Brain microvascular endothelial cell (primary cell): ENCODE results near the gene FOXN1.

ENCODE experiments used
- DNase-seq: peaks from one replicate; pipeline ENCODE4 v3.0.0-alpha.2; 2020
- H3K27ac ChIP-seq: fragments of 250-450 bp; sonication (Bioruptor Pico); 2 replicates; pipeline ENCODE4 v1.5.1; 2020; ENCODE audit warnings: mild to moderate bottlenecking, moderate library complexity
- H3K27me3 ChIP-seq: fragments of 250-450 bp; sonication (Bioruptor Pico); replicated peaks from 2 replicates; pipeline ENCODE4 v1.5.1; 2020; ENCODE audit warnings: mild to moderate bottlenecking
- H3K36me3 ChIP-seq: fragments of 250-450 bp; sonication (Bioruptor Pico); replicated peaks from 2 replicates; pipeline ENCODE4 v1.5.1; 2020; ENCODE audit warnings: mild to moderate bottlenecking
- H3K4me3 ChIP-seq: 2 replicates; pipeline ENCODE4 v1.5.1; 2011; ENCODE audit warnings: low read depth, mild to moderate bottlenecking, control low read depth, low read length, moderate library complexity
- in situ Hi-C: cut with HindIII; loops from 2 replicates; pipeline ENCODE4 v1.10.0; 2017; ENCODE audit warnings: low sequenced_read_pairs, low pct_ligation_motif_present
- TF ChIP-seq, protein P1 (sequence below): IDR thresholded peaks from 2 replicates; pipeline ENCODE4 v1.5.1; 2011; ENCODE audit warnings: low read depth, mild to moderate bottlenecking, moderate library complexity, low read length, control low read depth, inconsistent platforms; ENCODE audit errors: missing control alignments

FOXN1 gene

DNA sequence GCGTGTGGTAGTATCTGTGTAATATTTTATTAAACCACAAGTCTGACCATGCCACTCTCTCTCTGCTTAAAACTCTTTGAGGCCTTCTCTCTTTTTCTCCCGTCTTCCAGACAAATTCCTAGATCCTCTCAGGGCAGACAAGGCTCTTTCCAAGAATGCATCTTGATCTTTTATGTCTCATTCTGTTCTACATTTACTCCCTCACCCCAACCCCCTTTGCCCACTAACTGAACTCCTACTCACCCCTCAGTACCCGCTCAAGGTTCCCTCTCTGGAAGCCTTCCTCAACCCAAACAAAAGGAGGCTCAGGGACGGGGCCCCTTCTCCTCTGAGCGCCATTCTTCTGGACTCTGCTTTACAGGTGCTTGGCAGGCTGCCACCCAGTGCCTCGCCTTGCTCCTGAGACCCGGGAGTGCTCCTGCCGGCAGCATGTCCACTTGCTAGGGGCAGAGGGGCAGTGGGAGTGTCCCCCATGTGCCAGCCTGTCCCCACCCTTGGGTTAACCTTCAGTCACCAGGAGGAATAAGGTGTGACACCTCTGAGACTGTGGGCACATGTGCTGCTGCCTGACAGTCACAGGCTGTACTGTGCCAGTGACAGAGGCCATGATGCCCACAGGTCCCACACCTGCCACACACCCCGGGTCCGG is 23.5 kb upstream of the FOXN1 start:
- no peak overlapping the region for H3K4me3 ChIP-seq
- H3K27me3 ChIP-seq: peaks cover 9% of the 10 kb centered on the region
- TF ChIP-seq, protein P1, sequence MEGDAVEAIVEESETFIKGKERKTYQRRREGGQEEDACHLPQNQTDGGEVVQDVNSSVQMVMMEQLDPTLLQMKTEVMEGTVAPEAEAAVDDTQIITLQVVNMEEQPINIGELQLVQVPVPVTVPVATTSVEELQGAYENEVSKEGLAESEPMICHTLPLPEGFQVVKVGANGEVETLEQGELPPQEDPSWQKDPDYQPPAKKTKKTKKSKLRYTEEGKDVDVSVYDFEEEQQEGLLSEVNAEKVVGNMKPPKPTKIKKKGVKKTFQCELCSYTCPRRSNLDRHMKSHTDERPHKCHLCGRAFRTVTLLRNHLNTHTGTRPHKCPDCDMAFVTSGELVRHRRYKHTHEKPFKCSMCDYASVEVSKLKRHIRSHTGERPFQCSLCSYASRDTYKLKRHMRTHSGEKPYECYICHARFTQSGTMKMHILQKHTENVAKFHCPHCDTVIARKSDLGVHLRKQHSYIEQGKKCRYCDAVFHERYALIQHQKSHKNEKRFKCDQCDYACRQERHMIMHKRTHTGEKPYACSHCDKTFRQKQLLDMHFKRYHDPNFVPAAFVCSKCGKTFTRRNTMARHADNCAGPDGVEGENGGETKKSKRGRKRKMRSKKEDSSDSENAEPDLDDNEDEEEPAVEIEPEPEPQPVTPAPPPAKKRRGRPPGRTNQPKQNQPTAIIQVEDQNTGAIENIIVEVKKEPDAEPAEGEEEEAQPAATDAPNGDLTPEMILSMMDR: no peak
- no peaks in the 10 kb centered on the region for H3K36me3 ChIP-seq
- in situ Hi-C loops: no loop called here
- H3K27ac ChIP-seq: no peak overlapping the region
- no peak for DNase-seq

DNA sequence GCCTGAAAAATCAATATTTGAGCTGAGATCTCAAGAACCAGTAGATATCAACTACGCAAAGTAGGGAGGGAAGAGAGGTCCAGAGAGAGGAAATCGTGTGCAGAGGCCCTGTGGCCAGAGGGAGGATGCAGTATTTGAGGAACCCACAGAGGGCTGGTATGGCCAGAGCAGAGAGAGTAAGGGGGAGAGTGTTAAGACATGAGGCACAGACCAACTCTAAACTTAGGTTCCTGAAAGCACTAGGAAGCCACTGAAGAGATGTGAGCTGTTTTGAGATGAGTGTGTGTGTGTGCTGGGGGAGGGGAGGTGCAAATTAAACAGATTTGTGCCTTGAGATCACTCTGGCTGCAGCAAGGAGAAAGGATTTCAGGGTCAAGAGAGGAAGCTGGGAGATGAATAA is 21.9 kb upstream of the FOXN1 start:
- in situ Hi-C loops: no loop called here
- DNase-seq: no peak
- H3K27me3 ChIP-seq: peaks cover 9% of the 10 kb centered on the region

DNA sequence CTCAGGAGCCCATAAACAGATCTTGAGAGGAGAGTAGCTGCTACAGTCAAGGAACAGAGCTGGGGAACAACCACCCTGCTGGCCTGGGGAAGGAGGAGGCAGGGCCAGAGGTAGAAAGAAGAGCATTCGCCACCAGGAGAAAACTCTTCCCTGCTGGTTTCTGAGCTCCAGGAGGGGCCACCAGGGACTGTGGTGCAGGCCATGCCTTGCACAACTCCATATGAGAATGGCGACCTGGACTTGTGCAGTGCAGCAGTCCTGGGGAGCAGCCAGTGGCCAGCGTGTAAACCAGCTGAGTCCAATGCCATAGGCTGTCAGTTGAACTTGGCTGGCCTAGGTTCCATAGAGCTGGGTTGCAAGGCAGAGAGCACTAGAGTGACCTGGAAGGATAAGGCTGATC is 21.1 kb upstream of the FOXN1 start:
- in situ Hi-C loops: no loop called here
- H3K27me3 ChIP-seq: peaks cover 9% of the 10 kb centered on the region
- no peak overlapping the region for H3K4me3 ChIP-seq
- H3K27ac ChIP-seq: no peak overlapping the region
- no peak for DNase-seq
- TF ChIP-seq, protein P1: no peak
- H3K36me3 ChIP-seq: no peaks in the 10 kb centered on the region

More for the DNA sequence above, 21.9 kb upstream of the FOXN1 start:
- no peaks in the 10 kb centered on the region for H3K36me3 ChIP-seq
- H3K27ac ChIP-seq: no peak overlapping the region
- H3K4me3 ChIP-seq: no peak overlapping the region
- TF ChIP-seq, protein P1: no peak

DNA sequence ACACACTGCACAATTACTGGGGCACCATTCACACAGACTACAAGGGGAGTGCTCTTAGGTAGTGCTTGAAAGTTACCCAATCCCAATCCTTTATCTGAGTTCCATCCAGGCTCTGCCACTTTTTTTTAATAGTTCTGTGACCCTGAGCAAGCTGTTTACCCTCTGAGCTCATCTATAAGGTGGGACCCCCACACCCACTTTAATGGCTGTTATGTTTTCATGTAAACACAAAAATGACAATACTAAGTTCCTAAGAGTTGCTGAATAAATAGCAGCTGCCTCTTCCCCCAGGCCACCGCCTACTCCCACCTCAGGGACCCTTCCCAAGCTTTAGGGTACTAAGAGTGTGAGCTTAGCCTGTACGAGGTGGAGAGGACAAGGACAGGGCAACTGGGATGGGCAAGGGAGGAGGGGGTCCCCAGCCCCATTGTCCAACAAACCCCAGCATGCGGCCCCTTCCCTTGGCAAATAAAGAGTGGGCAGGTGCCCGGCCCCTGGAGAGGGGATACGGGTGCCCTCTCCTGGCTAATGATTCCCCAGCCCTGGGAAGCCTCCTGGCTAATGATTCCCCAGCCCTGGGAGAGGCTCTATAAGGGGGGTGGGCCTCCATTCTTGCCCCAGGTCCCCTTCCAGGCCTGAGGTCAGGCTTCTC is 18.1 kb upstream of the FOXN1 start:
- Histone ChIP-seq H3K27ac (no peak overlapping the region), H3K36me3 (no peaks in the 10 kb centered on the region), H3K27me3 (peaks cover 9% of the 10 kb centered on the region), H3K4me3 (no peak overlapping the region)
- DNase-seq: no peak
- in situ Hi-C loops: no loop called here
- TF ChIP-seq, protein P1: no peak

DNA sequence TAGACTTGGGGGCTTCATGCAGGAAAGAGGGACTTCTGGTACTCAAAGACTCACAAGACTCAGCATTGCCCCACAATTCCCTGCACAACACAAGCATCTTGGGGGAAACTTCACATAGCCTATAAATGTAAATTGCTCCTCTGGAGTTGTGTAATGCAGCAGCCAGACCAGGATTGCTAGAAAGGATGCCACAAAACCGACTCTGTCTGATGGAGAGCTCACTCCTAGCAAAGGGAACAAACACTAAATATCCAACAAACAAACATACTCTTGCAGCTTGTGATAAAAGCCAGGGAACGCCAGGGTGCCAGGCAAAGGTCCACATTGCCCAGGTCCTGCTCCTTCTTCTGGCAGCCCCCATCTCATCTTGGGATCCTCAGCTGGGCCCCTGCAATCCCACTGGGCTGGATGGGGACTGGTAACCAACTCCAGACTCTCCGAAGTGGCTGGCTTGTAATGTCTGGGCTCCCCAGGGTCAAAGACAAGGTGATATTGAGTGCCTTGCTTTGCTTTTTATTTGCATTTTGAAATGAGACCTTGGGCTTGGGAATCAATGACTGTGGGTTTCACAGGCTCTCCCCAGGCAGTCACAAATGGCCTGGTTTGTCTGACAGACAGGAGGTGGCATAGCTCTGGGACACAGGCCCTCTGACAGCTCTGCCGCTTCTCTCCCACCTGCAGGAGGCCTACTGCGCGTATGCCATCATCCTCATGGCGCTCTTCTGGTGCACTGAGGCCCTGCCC is 17.4 kb upstream of the FOXN1 start:
- Histone ChIP-seq H3K4me3 (no peak overlapping the region), H3K36me3 (no peaks in the 10 kb centered on the region), H3K27me3 (peaks cover 9% of the 10 kb centered on the region), H3K27ac (no peak overlapping the region)
- in situ Hi-C loops: no loop called here
- DNase-seq: no peak
- TF ChIP-seq, protein P1: no peak
